ENCODE measurements around the gene PTPRD. TPM values are rescaled to one million over a fixed set of nuclear protein-coding genes. Genes with fewer than 3 reads are reported as not detected.

The PTPRD gene
- total and polyA plus RNA-seq, 2 donors (not counting 1 experiment from before 2014, with no cell fraction given): 0.35 to 4.8 TPM

GRCh38 chr9:8708728-8709127 lies 1904.1 kb downstream of the PTPRD start:
- Histone ChIP-seq H3K9me3 (ENCODE audit: control insufficient read depth, insufficient read depth, low read depth, low read length) (no peaks in the 10 kb centered on the region), H3K79me2 (ENCODE audit: control insufficient read depth, insufficient read depth, low read length) (no peaks in the 10 kb centered on the region), H3K27me3 (ENCODE audit: control insufficient read depth, insufficient read depth, low read length) (no peaks in the 10 kb centered on the region), H3K4me2 (ENCODE audit: extremely low read depth, insufficient read depth, low read length) (no peak overlapping the region), H3K4me1 (ENCODE audit: control insufficient read depth, extremely low read depth, insufficient read depth, low read length) (no peaks in the 10 kb centered on the region), H4K20me1 (ENCODE audit: control insufficient read depth, extremely low read depth, insufficient read depth, low read length) (no peaks in the 10 kb centered on the region), H3K4me3 (replicated peaks in 1 of 4; ENCODE audit: control extremely low read depth in 1 of 4, insufficient read depth in 1 of 4, low read depth in 3 of 4, low read length in 4 of 4) (no peak overlapping the region), H3K27ac (ENCODE audit: insufficient read depth, low read length) (no peak overlapping the region), H3K36me3 (ENCODE audit: control insufficient read depth, insufficient read depth, low read length) (no peaks in the 10 kb centered on the region), H2AFZ (ENCODE audit: low read length) (no peak overlapping the region), H3K9ac (ENCODE audit: insufficient read depth, low read length) (no peak overlapping the region)
- TF ChIP-seq, protein P1, sequence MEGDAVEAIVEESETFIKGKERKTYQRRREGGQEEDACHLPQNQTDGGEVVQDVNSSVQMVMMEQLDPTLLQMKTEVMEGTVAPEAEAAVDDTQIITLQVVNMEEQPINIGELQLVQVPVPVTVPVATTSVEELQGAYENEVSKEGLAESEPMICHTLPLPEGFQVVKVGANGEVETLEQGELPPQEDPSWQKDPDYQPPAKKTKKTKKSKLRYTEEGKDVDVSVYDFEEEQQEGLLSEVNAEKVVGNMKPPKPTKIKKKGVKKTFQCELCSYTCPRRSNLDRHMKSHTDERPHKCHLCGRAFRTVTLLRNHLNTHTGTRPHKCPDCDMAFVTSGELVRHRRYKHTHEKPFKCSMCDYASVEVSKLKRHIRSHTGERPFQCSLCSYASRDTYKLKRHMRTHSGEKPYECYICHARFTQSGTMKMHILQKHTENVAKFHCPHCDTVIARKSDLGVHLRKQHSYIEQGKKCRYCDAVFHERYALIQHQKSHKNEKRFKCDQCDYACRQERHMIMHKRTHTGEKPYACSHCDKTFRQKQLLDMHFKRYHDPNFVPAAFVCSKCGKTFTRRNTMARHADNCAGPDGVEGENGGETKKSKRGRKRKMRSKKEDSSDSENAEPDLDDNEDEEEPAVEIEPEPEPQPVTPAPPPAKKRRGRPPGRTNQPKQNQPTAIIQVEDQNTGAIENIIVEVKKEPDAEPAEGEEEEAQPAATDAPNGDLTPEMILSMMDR (conservative IDR thresholded peaks at IDR 0.05 in 1 of 2, IDR thresholded peaks at IDR 0.05 in 1 of 2; ENCODE audit: low read depth in 1 of 2, low read length in 2 of 2): no peak
- no peak for TF ChIP-seq EZH2 (IDR thresholded peaks at IDR 0.05; ENCODE audit: low read length, missing control alignments)
- DNase-seq (ENCODE audit: low read depth in 2 of 2): no peak

DNA sequence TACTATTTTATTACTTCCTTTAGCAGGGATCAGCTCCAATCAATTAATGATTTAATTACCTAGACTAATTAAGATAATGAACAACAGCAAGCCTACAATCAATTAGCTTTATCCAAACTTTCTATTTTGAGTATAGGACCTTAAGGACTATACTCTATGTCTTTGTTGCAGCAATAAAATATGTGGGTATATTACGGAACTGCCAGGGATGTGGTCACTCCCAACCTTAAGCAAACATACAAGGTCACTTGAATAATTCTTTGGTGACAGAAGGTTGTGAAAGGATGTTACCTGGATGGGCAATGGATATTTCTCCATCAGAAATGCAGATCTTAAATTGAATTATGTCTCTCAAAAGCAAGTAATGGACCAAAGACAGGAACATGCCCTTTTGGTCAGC lies 1905.8 kb downstream of the PTPRD start:
- H3K27ac ChIP-seq (ENCODE audit: insufficient read depth, low read length): no peak overlapping the region
- H3K9me3 ChIP-seq (ENCODE audit: control insufficient read depth, insufficient read depth, low read depth, low read length): no peaks in the 10 kb centered on the region
- H4K20me1 ChIP-seq (ENCODE audit: control insufficient read depth, extremely low read depth, insufficient read depth, low read length): no peaks in the 10 kb centered on the region
- no peaks in the 10 kb centered on the region for H3K4me1 ChIP-seq (ENCODE audit: control insufficient read depth, extremely low read depth, insufficient read depth, low read length)
- H3K4me2 ChIP-seq (ENCODE audit: extremely low read depth, insufficient read depth, low read length): no peak overlapping the region
- no peak overlapping the region for H3K4me3 ChIP-seq (replicated peaks in 1 of 4; ENCODE audit: control extremely low read depth in 1 of 4, insufficient read depth in 1 of 4, low read depth in 3 of 4, low read length in 4 of 4)
- no peak overlapping the region for H2AFZ ChIP-seq (ENCODE audit: low read length)
- TF ChIP-seq, protein P1 (conservative IDR thresholded peaks at IDR 0.05 in 1 of 2, IDR thresholded peaks at IDR 0.05 in 1 of 2; ENCODE audit: low read depth in 1 of 2, low read length in 2 of 2): no peak
- no peak for TF ChIP-seq EZH2 (IDR thresholded peaks at IDR 0.05; ENCODE audit: low read length, missing control alignments)
- DNase-seq (ENCODE audit: low read depth in 2 of 2): no peak
- H3K27me3 ChIP-seq (ENCODE audit: control insufficient read depth, insufficient read depth, low read length): no peaks in the 10 kb centered on the region
- H3K9ac ChIP-seq (ENCODE audit: insufficient read depth, low read length): no peak overlapping the region
- no peaks in the 10 kb centered on the region for H3K79me2 ChIP-seq (ENCODE audit: control insufficient read depth, insufficient read depth, low read length)
- H3K36me3 ChIP-seq (ENCODE audit: control insufficient read depth, insufficient read depth, low read length): no peaks in the 10 kb centered on the region

DNA sequence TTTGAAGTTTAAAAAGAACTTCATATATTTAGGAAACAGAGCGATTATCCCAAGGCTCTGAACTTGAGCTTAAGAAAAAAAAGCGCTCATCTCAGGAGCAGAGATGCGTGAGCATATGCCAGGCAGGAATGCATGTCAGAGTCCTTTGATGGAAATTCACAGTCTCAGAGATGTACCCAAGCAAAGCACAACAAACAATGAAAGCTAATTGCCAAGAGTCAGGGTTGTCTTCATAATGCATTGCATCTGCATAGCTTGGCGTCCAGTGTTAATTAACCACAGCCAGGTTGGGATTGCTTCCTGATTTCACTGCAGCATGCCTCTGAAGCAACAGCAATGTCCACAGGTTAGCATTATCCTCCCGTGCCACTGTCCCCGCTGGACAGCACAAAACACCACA lies 1906.3 kb downstream of the PTPRD start:
- H3K9ac ChIP-seq (ENCODE audit: insufficient read depth, low read length): no peak overlapping the region
- no peak overlapping the region for H2AFZ ChIP-seq (ENCODE audit: low read length)
- TF ChIP-seq, protein P1 (conservative IDR thresholded peaks at IDR 0.05 in 1 of 2, IDR thresholded peaks at IDR 0.05 in 1 of 2; ENCODE audit: low read depth in 1 of 2, low read length in 2 of 2): no peak
- TF ChIP-seq EZH2 (IDR thresholded peaks at IDR 0.05; ENCODE audit: low read length, missing control alignments): no peak
- H4K20me1 ChIP-seq (ENCODE audit: control insufficient read depth, extremely low read depth, insufficient read depth, low read length): no peaks in the 10 kb centered on the region
- no peak overlapping the region for H3K4me3 ChIP-seq (replicated peaks in 1 of 4; ENCODE audit: control extremely low read depth in 1 of 4, insufficient read depth in 1 of 4, low read depth in 3 of 4, low read length in 4 of 4)
- DNase-seq (ENCODE audit: low read depth in 2 of 2): no peak
- H3K9me3 ChIP-seq (ENCODE audit: control insufficient read depth, insufficient read depth, low read depth, low read length): no peaks in the 10 kb centered on the region
- no peaks in the 10 kb centered on the region for H3K27me3 ChIP-seq (ENCODE audit: control insufficient read depth, insufficient read depth, low read length)
- H3K36me3 ChIP-seq (ENCODE audit: control insufficient read depth, insufficient read depth, low read length): no peaks in the 10 kb centered on the region
- no peaks in the 10 kb centered on the region for H3K4me1 ChIP-seq (ENCODE audit: control insufficient read depth, extremely low read depth, insufficient read depth, low read length)
- H3K4me2 ChIP-seq (ENCODE audit: extremely low read depth, insufficient read depth, low read length): no peak overlapping the region
- H3K27ac ChIP-seq (ENCODE audit: insufficient read depth, low read length): no peak overlapping the region
- H3K79me2 ChIP-seq (ENCODE audit: control insufficient read depth, insufficient read depth, low read length): no peaks in the 10 kb centered on the region

Data from fibroblast of lung (primary cell).